Lung (tissue), 12 donors: ENCODE results near the gene NCOA3. TPM values are rescaled to one million over a fixed set of nuclear protein-coding genes. Genes with fewer than 3 reads are reported as not detected.

Experiments
- ATAC-seq: fragments of 200-7000 bp; cut with Tn5 transposase; one replicate; pipeline ENCODE4 v1.9.1; 2020; ENCODE audit warnings: moderate number of reproducible peaks; ENCODE audit not compliant: insufficient read depth, low FRiP score
- DNase-seq, 3 donors: peaks; one replicate each; pipeline ENCODE4 v3.0.0-alpha.2; 2013 to 2017
- H3K27ac ChIP-seq, 2 donors: one replicate each; pipeline ENCODE4 v1.5.1; 2013; ENCODE audit warnings: mild to moderate bottlenecking in 2 of 2, moderate library complexity in 2 of 2, control low read depth in 1 of 2, inconsistent platforms in 1 of 2, low read depth in 1 of 2, low read length in 1 of 2
- H3K27me3 ChIP-seq, 3 donors: one replicate each; pipeline ENCODE4 v1.5.1; 2013; ENCODE audit warnings: low read length in 2 of 3; ENCODE audit not compliant: control insufficient read depth in 3 of 3, insufficient read depth in 3 of 3
- H3K36me3 ChIP-seq, 4 donors: one replicate each; pipeline ENCODE4 v1.5.1; 2013; ENCODE audit warnings: low read length in 4 of 4, mild to moderate bottlenecking in 1 of 4, moderate library complexity in 1 of 4; ENCODE audit not compliant: control insufficient read depth in 4 of 4, insufficient read depth in 4 of 4
- H3K4me1 ChIP-seq, 5 donors: one replicate each; pipeline ENCODE4 v1.5.1; 2013; ENCODE audit warnings: low read length in 5 of 5, mild to moderate bottlenecking in 2 of 5, moderate library complexity in 1 of 5; ENCODE audit not compliant: control insufficient read depth in 5 of 5, insufficient read depth in 5 of 5
- H3K4me3 ChIP-seq: one replicate; pipeline ENCODE4 v1.5.1; 2013; ENCODE audit warnings: mild to moderate bottlenecking, control low read depth, moderate library complexity
- H3K9ac ChIP-seq, 2 donors: one replicate each; pipeline ENCODE4 v1.5.1; 2013; ENCODE audit warnings: low read length in 2 of 2, control low read depth in 1 of 2; ENCODE audit not compliant: insufficient read depth in 1 of 2
- H3K9me3 ChIP-seq, 4 donors: one replicate each; pipeline ENCODE4 v1.5.1; 2013; ENCODE audit warnings: low read length in 3 of 4, mild to moderate bottlenecking in 1 of 4, moderate library complexity in 1 of 4; ENCODE audit not compliant: control insufficient read depth in 4 of 4, insufficient read depth in 3 of 4
- CTCF ChIP-seq: IDR thresholded peaks from 2 replicates; pipeline ENCODE4 v1.5.1; 2012; ENCODE audit warnings: mild to moderate bottlenecking; ENCODE audit errors: control extremely low read depth, extremely low read depth
- WGBS, 2 donors: extraction: QIAGEN DNeasy Blood & Tissue Kit; methylation state at CpG; one replicate each; pipeline ENCODE4 v1.1.7; 2013; 5-methylcytosine and 5-hydroxymethylcytosine counted together
- polyA plus RNA-seq, 2 donors: library from polyadenylated mRNA; stranded (reverse); fragments of 200-250 nt; gene quantifications; one replicate each; pipeline ENCODE4 v1.2.1, GENCODE V29; 2013
- total RNA-seq, 2 donors: library from RNA; depleted of rRNA in 1 of 2; stranded (reverse); fragments of >200 nt in 1 of 2; gene quantifications; one replicate each; pipeline ENCODE4 v1.2.1, GENCODE V29; 2014 to 2021
- donor health status: control.
- donor health status: control.
- donor health status: Bipolar disorder and iron deficiency.
- donor health status: healthy.
- donor health status: DM: yes; HTN: yes; CAD: no.

NCOA3 gene
- total and polyA plus RNA-seq, 4 donors = 5.5 to 69.4 (median 22.6) TPM

- no peak for TF ChIP-seq CTCF
- Histone ChIP-seq H3K27ac (no peak overlapping the region), H3K4me3 (no peak overlapping the region), H3K36me3 (peaks cover 0 to 6% (median 2%) of the 10 kb centered on the region in 4 donors), H3K27me3 (no peaks in the 10 kb centered on the region), H3K9me3 (no peaks in the 10 kb centered on the region), H3K9ac (no peak overlapping the region), H3K4me1 (no peaks in the 10 kb centered on the region)
- no peak for DNase-seq
- 89 to 91% methylated on average over 27 of the region's 27 CpGs for WGBS, 2 donors
- ATAC-seq = no peak
Observed at GRCh38 chr20:47665221-47665991, 163.7 kb downstream of the NCOA3 start.

GRCh38 chr20:47666304-47666703 lies 164.6 kb downstream of the NCOA3 start:
- DNase-seq = no peak
- H3K36me3 ChIP-seq = peaks cover 0 to 4% (median 2%) of the 10 kb centered on the region in 4 donors
- WGBS, 2 donors = 94 to 96% methylated on average over 19 of the region's 19 CpGs
- no peaks in the 10 kb centered on the region for H3K27me3 ChIP-seq
- H3K4me1 ChIP-seq = no peaks in the 10 kb centered on the region
- ATAC-seq = no peak
- H3K27ac ChIP-seq = no peak overlapping the region
- TF ChIP-seq CTCF = no peak
- H3K9me3 ChIP-seq = no peaks in the 10 kb centered on the region
- H3K4me3 ChIP-seq = no peak overlapping the region
- H3K9ac ChIP-seq = no peak overlapping the region

GRCh38 chr20:47667086-47667485 lies 165.4 kb downstream of the NCOA3 start:
- peaks cover 0 to 4% (median 2%) of the 10 kb centered on the region in 4 donors for H3K36me3 ChIP-seq
- no peak overlapping the region for H3K27ac ChIP-seq
- H3K9me3 ChIP-seq = no peaks in the 10 kb centered on the region
- DNase-seq (no peak), ATAC-seq (no peak)
- WGBS, 2 donors = 73 to 80% methylated on average over 5 of the region's 5 CpGs
- no peak overlapping the region for H3K4me3 ChIP-seq
- H3K4me1 ChIP-seq = no peaks in the 10 kb centered on the region
- H3K27me3 ChIP-seq = no peaks in the 10 kb centered on the region
- TF ChIP-seq CTCF = no peak
- H3K9ac ChIP-seq = no peak overlapping the region
